HG02885 (cell line): ENCODE results near the gene BOK.

ENCODE experiments used
- ATAC-seq: cut with Tn5 transposase; IDR thresholded peaks from one replicate; pipeline ENCODE4 v1.9.1; 2021; ENCODE audit warnings: mild to moderate bottlenecking; ENCODE audit not compliant: unreplicated experiment, poor library complexity

BOK gene

GRCh38 chr2:241595600-241596140 lies 37.1 kb downstream of the BOK start:
- ATAC-seq: no peak

- ATAC-seq: no peak
Observed at GRCh38 chr2:241597561-241597960, 39.0 kb downstream of the BOK start.

- ATAC-seq: no peak
Observed at GRCh38 chr2:241598061-241598460, 39.5 kb downstream of the BOK start.

GRCh38 chr2:241598487-241598886 lies 39.9 kb downstream of the BOK start:
- ATAC-seq: no peak

- no peak for ATAC-seq
Observed at GRCh38 chr2:241599615-241600014, 41.1 kb downstream of the BOK start.

- no peak for ATAC-seq
Observed at GRCh38 chr2:241601841-241602240, 43.3 kb downstream of the BOK start.

GRCh38 chr2:241602720-241603119 lies 44.2 kb downstream of the BOK start:
- no peak for ATAC-seq

GRCh38 chr2:241603686-241604085 lies 45.1 kb downstream of the BOK start:
- ATAC-seq: no peak

GRCh38 chr2:241606186-241606585 lies 47.6 kb downstream of the BOK start:
- no peak for ATAC-seq

- ATAC-seq: no peak
Observed at GRCh38 chr2:241607162-241607885, 48.8 kb downstream of the BOK start.

- ATAC-seq: no peak
Observed at GRCh38 chr2:241608881-241609280, 50.3 kb downstream of the BOK start.

GRCh38 chr2:241609859-241610793 lies 51.6 kb downstream of the BOK start:
- peak; percentile 93 for ATAC-seq

- ATAC-seq: no peak
Observed at GRCh38 chr2:241611062-241611461, 52.5 kb downstream of the BOK start.

- no peak for ATAC-seq
Observed at GRCh38 chr2:241612156-241613016, 53.8 kb downstream of the BOK start.

GRCh38 chr2:241613017-241613780 lies 54.7 kb downstream of the BOK start:
- no peak for ATAC-seq

GRCh38 chr2:241615041-241615440 lies 56.5 kb downstream of the BOK start:
- ATAC-seq: no peak

- no peak for ATAC-seq
Observed at GRCh38 chr2:241615522-241616052, 57.0 kb downstream of the BOK start.

GRCh38 chr2:241616168-241617125 lies 57.9 kb downstream of the BOK start:
- ATAC-seq: no peak
